ENCODE data around the gene FNBP1L. TPM values are rescaled to one million over a fixed set of nuclear protein-coding genes. Genes with fewer than 3 reads are reported as not detected.

FNBP1L gene
- total and polyA plus RNA-seq, 7 donors, result 5.3 to 21.4 (median 16.3) TPM

- intact Hi-C loops (cut with DNase I), result no loop called here
- TF ChIP-seq CTCF (IDR thresholded peaks at IDR 0.05), result no peak
- H3K36me3 ChIP-seq (ENCODE audit: insufficient read depth in 1 of 2, low read depth in 1 of 2), result peaks cover 0 to 6% of the 10 kb centered on the region in 2 donors
- peak in 2 of 4 donors; percentile 12 to 41 for ATAC-seq
- DNase-seq, result no peak
- H3K9me3 ChIP-seq, result no peaks in the 10 kb centered on the region
- no peak overlapping the region for H3K4me3 ChIP-seq
- H3K27ac ChIP-seq, result peak overlapping the region; percentile 76
- peaks cover 88% of the 10 kb centered on the region for H3K4me1 ChIP-seq
- WGBS, 3 donors, result 30 to 44% (median 42%) methylated on average over 2 of the region's 2 CpGs
- no peaks in the 10 kb centered on the region for H3K27me3 ChIP-seq (ENCODE audit: insufficient read depth in 3 of 3, low read length in 2 of 3)
Observed at GRCh38 chr1:93595266-93595665, 147.3 kb downstream of the FNBP1L start.

- H3K27ac ChIP-seq, result peak overlapping the region; percentile 76
- ATAC-seq, result no peak
- H3K4me3 ChIP-seq, result no peak overlapping the region
- intact Hi-C loops (cut with DNase I), result no loop called here
- peaks cover 0 to 1% of the 10 kb centered on the region in 2 donors for H3K36me3 ChIP-seq (ENCODE audit: insufficient read depth in 1 of 2, low read depth in 1 of 2)
- H3K27me3 ChIP-seq (ENCODE audit: insufficient read depth in 3 of 3, low read length in 2 of 3), result no peaks in the 10 kb centered on the region
- H3K9me3 ChIP-seq, result no peaks in the 10 kb centered on the region
- DNase-seq, result no peak
- peaks cover 93% of the 10 kb centered on the region for H3K4me1 ChIP-seq
- WGBS, 3 donors, result 53 to 66% (median 53%) methylated on average over 4 of the region's 4 CpGs
- TF ChIP-seq CTCF (IDR thresholded peaks at IDR 0.05), result no peak
Observed at GRCh38 chr1:93595743-93596142, 147.8 kb downstream of the FNBP1L start.

GRCh38 chr1:93596329-93597089 is 148.6 kb downstream of the FNBP1L start:
- Histone ChIP-seq H3K27ac (peak overlapping the region; percentile 76), H3K9me3 (no peaks in the 10 kb centered on the region), H3K4me1 (peaks cover 96% of the 10 kb centered on the region), H3K27me3 (ENCODE audit: insufficient read depth in 3 of 3, low read length in 2 of 3) (no peaks in the 10 kb centered on the region), H3K4me3 (no peak overlapping the region), H3K36me3 (ENCODE audit: insufficient read depth in 1 of 2, low read depth in 1 of 2) (no peaks in the 10 kb centered on the region)
- WGBS, 3 donors, result 50 to 53% (median 51%) methylated on average over 4 of the region's 4 CpGs
- TF ChIP-seq CTCF (IDR thresholded peaks at IDR 0.05), result no peak
- peak in 3 of 4 donors; percentile 51 to 58 (median 57) for ATAC-seq
- DNase-seq, result no peak
- intact Hi-C loops (cut with DNase I), result no loop called here

- Histone ChIP-seq H3K4me3 (no peak overlapping the region), H3K36me3 (ENCODE audit: insufficient read depth in 1 of 2, low read depth in 1 of 2) (no peaks in the 10 kb centered on the region), H3K27ac (peak overlapping the region; percentile 76), H3K9me3 (no peaks in the 10 kb centered on the region), H3K4me1 (peaks cover 87% of the 10 kb centered on the region), H3K27me3 (ENCODE audit: insufficient read depth in 3 of 3, low read length in 2 of 3) (no peaks in the 10 kb centered on the region)
- DNase-seq (peak in 1 of 2 donors; percentile 75), ATAC-seq (peak; percentile 15 to 84 (median 66))
- 6 to 13% (median 11%) methylated on average over 6 of the region's 6 CpGs for WGBS, 3 donors
- intact Hi-C loops (cut with DNase I), result no loop called here
- TF ChIP-seq CTCF (IDR thresholded peaks at IDR 0.05), result no peak
Observed at GRCh38 chr1:93597709-93598108, 149.8 kb downstream of the FNBP1L start.

All from psoas muscle (tissue), 8 donors.